Spleen (tissue), 11 donors: ENCODE results near the gene GOLT1A. TPM values are rescaled to one million over a fixed set of nuclear protein-coding genes. Genes with fewer than 3 reads are reported as not detected.
"Not testable (repeated sequence)": the region's sequence is repeated elsewhere in the genome, so short reads cannot be mapped to it uniquely, and the experiment has no call there.

Source experiments
- DNase-seq: peaks from one replicate; pipeline ENCODE4 v3.0.0-alpha.2; 2020
- H3K27ac ChIP-seq, 8 donors: fragments of 200-600 bp; sonication (generic) in 7 of 8; 1 replicate in 4 of 8; 2 replicates in 4 of 8; pipeline versions ENCODE4 v1.5.0 to v1.8.0; 2016 to 2021; ENCODE audit warnings: inconsistent platforms in 4 of 8, mild to moderate bottlenecking in 4 of 8, moderate library complexity in 1 of 8
- H3K27me3 ChIP-seq, 7 donors: fragments of 200-600 bp; sonication (generic) in 6 of 7; replicated peaks in 1 of 7; 1 replicate in 4 of 7; 2 replicates in 3 of 7; pipeline versions ENCODE4 v1.5.0 to v1.8.0; 2016 to 2021; ENCODE audit warnings: inconsistent platforms in 3 of 7, mild to moderate bottlenecking in 1 of 7
- H3K36me3 ChIP-seq, 6 donors: fragments of 200-600 bp; sonication (generic) in 5 of 6; 1 replicate in 4 of 6; 2 replicates in 2 of 6; pipeline versions ENCODE4 v1.5.0 to v1.8.0; 2016 to 2021; ENCODE audit warnings: inconsistent platforms in 2 of 6
- H3K4me1 ChIP-seq, 6 donors: fragments of 200-600 bp; sonication (generic) in 5 of 6; 1 replicate in 3 of 6; 2 replicates in 3 of 6; pipeline versions ENCODE4 v1.5.0 to v1.8.0; 2016 to 2021; ENCODE audit warnings: inconsistent platforms in 3 of 6
- H3K4me3 ChIP-seq, 8 donors: fragments of 200-600 bp; sonication (generic) in 7 of 8; 1 replicate in 4 of 8; 2 replicates in 4 of 8; pipeline versions ENCODE4 v1.5.0 to v1.8.0; 2016 to 2021; ENCODE audit warnings: inconsistent platforms in 4 of 8, mild to moderate bottlenecking in 4 of 8, moderate library complexity in 2 of 8
- H3K9me3 ChIP-seq, 8 donors: fragments of 200-600 bp; sonication (generic) in 7 of 8; 1 replicate in 4 of 8; 2 replicates in 4 of 8; pipeline versions ENCODE4 v1.5.0 to v1.8.0; 2016 to 2021; ENCODE audit warnings: inconsistent platforms in 4 of 8
- POLR2A ChIP-seq, 3 donors: fragments of 450-650 bp; IDR thresholded peaks; one replicate each; pipeline ENCODE4 v1.5.1; 2017; ENCODE audit warnings: antibody characterized with exemption in 3 of 3, mild to moderate bottlenecking in 1 of 3
- POLR2AphosphoS5 ChIP-seq, 3 donors: sonication (generic); formaldehyde crosslinking; IDR thresholded peaks; one replicate each; pipeline ENCODE4 v1.5.1; 2017; ENCODE audit warnings: antibody characterized with exemption in 3 of 3
- WGBS, 5 donors: extraction: QIAGEN DNeasy Blood & Tissue Kit in 3 of 5; methylation state at CpG; one replicate each; pipeline versions ENCODE4 v1.1.5 to v1.1.7; 2013 to 2018; 5-methylcytosine and 5-hydroxymethylcytosine counted together
- intact Hi-C: fragments of 100-400 bp; cut with DNase I; formaldehyde crosslinking; loops from one replicate; pipeline ENCODE4 v1.15.0; 2023; ENCODE audit warnings: low total_unique reads
- polyA plus RNA-seq, 3 donors: library from polyadenylated mRNA; stranded (reverse); fragments of 200-250 nt; gene quantifications; one replicate each; pipeline ENCODE4 v1.2.1, GENCODE V29; 2013
- total RNA-seq, 7 donors: library from RNA; depleted of rRNA in 3 of 7; stranded (reverse); fragments of >200 nt in 3 of 7; fragmentation: NEBNext Ultra II Directional in 4 of 7; extraction: Animal tissue kit (Norgen Biotek cat#: 25700) in 4 of 7; gene quantifications; one replicate each; pipeline versions ENCODE4 v1.1.0 to v1.2.1, GENCODE V29; 2016 to 2021
- TF ChIP-seq, protein P1 (sequence below), 11 experiments: fragments of 200-600 bp in 7 of 11; fragments of 450-650 bp in 4 of 11; sonication (generic) in 4 of 11; IDR thresholded peaks in 8 of 11; conservative IDR thresholded peaks in 3 of 11; 1 replicate in 7 of 11; 2 replicates in 4 of 11; pipeline versions ENCODE4 v1.4.0 to v1.8.0; 2016 to 2021; ENCODE audit warnings: antibody characterized with exemption in 11 of 11, inconsistent platforms in 4 of 11, mild to moderate bottlenecking in 1 of 11
- donor health status: healthy with polysubstance abuse.
- donor health status: DM: no; HTN: no; CAD: no; lungs with moderate emphysema.
- donor health status: DM: no; HTN: no; CAD: no.
- donor health status: Bipolar disorder and iron deficiency.
- donor health status: healthy.
- donor health status: DM: no; HTN: no; CAD: no.
- donor health status: DM: yes; HTN: yes; CAD: no.

GOLT1A gene
- total and polyA plus RNA-seq, 10 donors: 0.13 to 0.24 TPM; not detected in 8

DNA sequence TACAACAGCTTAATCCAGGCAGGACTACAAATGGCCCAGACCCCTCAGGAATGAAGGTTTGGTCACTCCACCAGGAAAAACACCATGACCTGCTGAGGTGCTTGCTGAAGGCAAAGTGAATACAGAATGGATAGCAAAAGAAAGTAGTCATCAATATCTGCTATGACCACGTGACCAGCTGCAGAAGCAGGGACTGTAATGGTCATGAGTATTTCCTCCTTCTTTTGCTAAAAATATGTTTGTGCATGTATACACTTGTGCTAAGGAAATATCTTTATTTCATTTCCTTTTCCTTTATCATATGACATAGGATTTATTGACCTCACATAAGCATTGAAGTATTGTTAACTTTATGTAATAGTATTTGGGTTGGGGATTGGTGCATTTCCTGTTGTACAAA is 26.4 kb upstream of the GOLT1A start:
- H3K4me1 ChIP-seq: no peaks in the 10 kb centered on the region
- DNase-seq: no peak
- H3K36me3 ChIP-seq: no peaks in the 10 kb centered on the region
- no peak overlapping the region for H3K4me3 ChIP-seq
- H3K27me3 ChIP-seq: no peaks in the 10 kb centered on the region
- TF ChIP-seq POLR2AphosphoS5 (IDR thresholded peaks at IDR 0.05) (no peak), POLR2A (IDR thresholded peaks at IDR 0.05) (no peak)
- TF ChIP-seq, protein P1, sequence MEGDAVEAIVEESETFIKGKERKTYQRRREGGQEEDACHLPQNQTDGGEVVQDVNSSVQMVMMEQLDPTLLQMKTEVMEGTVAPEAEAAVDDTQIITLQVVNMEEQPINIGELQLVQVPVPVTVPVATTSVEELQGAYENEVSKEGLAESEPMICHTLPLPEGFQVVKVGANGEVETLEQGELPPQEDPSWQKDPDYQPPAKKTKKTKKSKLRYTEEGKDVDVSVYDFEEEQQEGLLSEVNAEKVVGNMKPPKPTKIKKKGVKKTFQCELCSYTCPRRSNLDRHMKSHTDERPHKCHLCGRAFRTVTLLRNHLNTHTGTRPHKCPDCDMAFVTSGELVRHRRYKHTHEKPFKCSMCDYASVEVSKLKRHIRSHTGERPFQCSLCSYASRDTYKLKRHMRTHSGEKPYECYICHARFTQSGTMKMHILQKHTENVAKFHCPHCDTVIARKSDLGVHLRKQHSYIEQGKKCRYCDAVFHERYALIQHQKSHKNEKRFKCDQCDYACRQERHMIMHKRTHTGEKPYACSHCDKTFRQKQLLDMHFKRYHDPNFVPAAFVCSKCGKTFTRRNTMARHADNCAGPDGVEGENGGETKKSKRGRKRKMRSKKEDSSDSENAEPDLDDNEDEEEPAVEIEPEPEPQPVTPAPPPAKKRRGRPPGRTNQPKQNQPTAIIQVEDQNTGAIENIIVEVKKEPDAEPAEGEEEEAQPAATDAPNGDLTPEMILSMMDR (IDR thresholded peaks at IDR 0.05 in 8 of 11, conservative IDR thresholded peaks at IDR 0.05 in 3 of 11): no peak
- 50 to 76% (median 60%) methylated on average over 1 of the region's 1 CpG for WGBS, 5 donors
- H3K9me3 ChIP-seq: no peaks in the 10 kb centered on the region
- intact Hi-C loops: no loop called here
- H3K27ac ChIP-seq: no peak overlapping the region

DNA sequence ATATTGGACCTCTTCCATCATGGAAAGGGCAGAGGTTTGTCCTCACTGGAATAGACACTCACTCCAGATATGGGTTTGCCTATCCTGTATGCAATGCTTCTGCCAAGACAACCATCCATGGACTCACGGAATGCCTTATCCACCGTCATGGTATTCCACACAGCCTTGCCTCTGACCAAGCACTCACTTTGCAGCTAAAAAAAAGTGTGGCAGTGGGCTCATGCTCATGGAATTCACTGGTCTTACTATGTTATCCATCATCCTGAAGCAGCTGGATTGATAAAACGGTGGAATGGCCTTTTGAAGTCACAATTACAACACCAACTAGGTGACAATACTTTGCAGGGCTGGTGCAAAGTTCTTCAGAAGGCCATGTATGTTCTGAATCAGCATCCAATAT is 25.6 kb upstream of the GOLT1A start:
- intact Hi-C loops: not testable (repeated sequence)

DNA sequence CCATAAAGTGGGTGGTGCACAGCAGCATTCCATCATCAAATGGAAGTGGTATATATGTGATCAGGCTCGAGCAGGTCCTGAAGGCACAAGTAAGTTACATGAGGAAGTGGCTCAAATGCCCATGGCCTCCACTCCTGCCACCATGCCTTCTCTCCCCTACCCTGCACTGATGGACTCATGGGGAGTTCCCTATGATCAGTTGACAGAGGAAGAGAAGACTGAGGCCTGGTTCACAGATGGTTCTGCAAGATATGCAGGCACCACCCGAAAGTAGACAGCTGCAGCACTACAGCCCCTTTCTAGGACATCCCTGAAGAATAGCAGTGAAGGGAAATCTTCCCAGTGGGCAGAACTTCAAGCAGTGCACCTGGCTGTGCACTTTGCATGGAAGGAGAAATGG is 24.7 kb upstream of the GOLT1A start:
- H3K9me3 ChIP-seq, DNase-seq, H3K4me3 ChIP-seq, H3K27me3 ChIP-seq, H3K36me3 ChIP-seq, H3K27ac ChIP-seq, H3K4me1 ChIP-seq, intact Hi-C loops: not testable (repeated sequence)
- WGBS, 5 donors: 81 to 96% (median 86%) methylated on average over 2 of the region's 2 CpGs

More for the DNA sequence above, 25.6 kb upstream of the GOLT1A start:
- not testable (repeated sequence) for H3K27me3 ChIP-seq, DNase-seq, H3K4me1 ChIP-seq, H3K36me3 ChIP-seq, H3K4me3 ChIP-seq, H3K27ac ChIP-seq, H3K9me3 ChIP-seq
- WGBS, 5 donors: 84 to 92% (median 88%) methylated on average over 3 of the region's 3 CpGs

DNA sequence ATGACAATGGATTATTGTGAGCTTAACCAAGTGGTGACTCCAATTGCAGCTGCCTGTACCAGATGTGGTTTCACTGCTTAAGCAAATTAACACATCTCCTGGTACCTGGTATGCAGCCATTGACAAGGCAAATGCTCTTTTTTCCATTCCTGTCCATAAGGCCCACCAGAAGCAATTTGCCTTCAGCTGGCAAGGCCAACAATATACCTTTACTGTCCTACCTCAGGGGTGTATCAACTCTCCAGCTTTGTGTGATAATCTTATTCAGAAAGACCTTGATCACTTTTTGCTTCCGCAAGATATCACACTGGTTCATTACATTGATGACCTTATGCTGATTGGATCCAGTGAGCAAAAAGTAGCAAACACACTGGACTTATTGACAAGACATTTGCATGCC is 23.7 kb upstream of the GOLT1A start:
- H3K27ac ChIP-seq, H3K36me3 ChIP-seq, H3K4me1 ChIP-seq, DNase-seq, H3K27me3 ChIP-seq, intact Hi-C loops, H3K4me3 ChIP-seq, H3K9me3 ChIP-seq: not testable (repeated sequence)
- WGBS, 5 donors: 91 to 100% (median 97%) methylated on average over 1 of the region's 1 CpG

DNA sequence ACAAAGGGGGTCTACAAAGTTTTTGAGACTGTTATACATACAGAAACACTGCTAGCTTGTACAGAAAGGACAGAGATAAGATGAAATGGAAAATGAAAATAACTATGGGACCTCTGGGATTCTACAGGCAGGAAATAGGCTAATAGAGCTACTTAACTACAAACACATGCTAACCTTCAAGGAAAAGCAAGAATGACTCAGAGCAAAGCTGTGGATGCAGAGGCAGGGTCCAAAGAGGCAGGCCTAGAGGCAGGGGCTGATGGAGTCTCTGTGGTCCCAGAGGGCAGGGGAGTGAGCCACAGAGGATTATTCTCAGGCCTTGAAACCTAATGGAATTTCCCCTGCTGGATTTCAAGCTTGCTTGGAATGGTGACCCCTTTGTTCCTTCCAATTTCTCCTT is 18.7 kb upstream of the GOLT1A start:
- H3K27me3 ChIP-seq: no peaks in the 10 kb centered on the region
- intact Hi-C loops: no loop called here
- DNase-seq: no peak
- TF ChIP-seq, protein P1 (IDR thresholded peaks at IDR 0.05 in 8 of 11, conservative IDR thresholded peaks at IDR 0.05 in 3 of 11): no peak
- TF ChIP-seq POLR2A (IDR thresholded peaks at IDR 0.05): no peak
- no peak for TF ChIP-seq POLR2AphosphoS5 (IDR thresholded peaks at IDR 0.05)
- H3K9me3 ChIP-seq: no peaks in the 10 kb centered on the region
- H3K36me3 ChIP-seq: peaks cover 0 to 6% (median 0%) of the 10 kb centered on the region in 6 donors
- H3K4me3 ChIP-seq: no peak overlapping the region
- no peaks in the 10 kb centered on the region for H3K4me1 ChIP-seq
- no peak overlapping the region for H3K27ac ChIP-seq

DNA sequence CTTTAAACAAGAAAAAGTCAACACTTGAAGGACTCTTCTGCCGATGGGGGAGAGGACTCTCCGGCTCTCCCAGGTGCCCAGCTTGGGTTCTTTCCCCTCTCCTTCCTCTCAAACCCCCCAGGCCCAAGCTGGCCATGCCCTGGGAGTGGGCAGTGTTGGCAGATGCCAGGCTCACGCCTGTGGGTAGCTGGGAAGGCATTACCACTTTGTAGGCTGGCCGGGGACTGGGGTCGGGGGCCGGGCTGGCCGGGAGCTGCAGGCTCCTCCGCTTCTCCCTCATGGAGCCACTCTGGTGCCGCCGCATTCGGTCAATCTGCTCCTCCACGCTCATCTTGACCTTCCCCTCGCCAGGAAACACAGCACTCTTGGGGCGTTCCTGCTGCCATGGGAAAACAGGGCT is 16.4 kb upstream of the GOLT1A start:
- 82 to 95% (median 89%) methylated on average over 11 to 14 of the region's 14 CpGs for WGBS, 5 donors
- H3K4me3 ChIP-seq: no peak overlapping the region
- no peaks in the 10 kb centered on the region for H3K9me3 ChIP-seq
- H3K36me3 ChIP-seq: peaks cover 0 to 6% (median 0%) of the 10 kb centered on the region in 6 donors
- H3K4me1 ChIP-seq: peaks cover 0 to 15% (median 7%) of the 10 kb centered on the region in 6 donors
- no peak for DNase-seq
- H3K27me3 ChIP-seq: no peaks in the 10 kb centered on the region
- intact Hi-C loops: no loop called here
- TF ChIP-seq, protein P1 (IDR thresholded peaks at IDR 0.05 in 8 of 11, conservative IDR thresholded peaks at IDR 0.05 in 3 of 11): no peak
- TF ChIP-seq POLR2AphosphoS5 (IDR thresholded peaks at IDR 0.05) (no peak), POLR2A (IDR thresholded peaks at IDR 0.05) (no peak)
- H3K27ac ChIP-seq: no peak overlapping the region
